Measurements from ENCODE around the gene KLF16.

- TF ChIP-seq CTCF (IDR thresholded peaks at IDR 0.05; ENCODE audit: low read length) (no peak), EZH2phosphoT487 (IDR thresholded peaks at IDR 0.05; ENCODE audit: low read length) (no peak)
Observed at GRCh38 chr19:1906985-1907562, 43.7 kb upstream of the KLF16 start.

All from MM.1S (cell line).